T-helper 2 cell treated with Interferon-gamma antibody and Interleukin-4, amounts not matched to agents 5 μg/mL and 100 μg/mL, for 36 hours (primary cell): ENCODE measurements around the gene TFR2.

ENCODE experiments used
- DNase-seq: peaks from one replicate; pipeline ENCODE4 v3.0.0; 2021; ENCODE audit warnings: low spot score
- H3K27ac Mint-ChIP-seq: one replicate; pipeline ENCODE4 v1.8.0; 2021; ENCODE audit warnings: mild to moderate bottlenecking, mixed read lengths
- H3K27me3 Mint-ChIP-seq: one replicate; pipeline ENCODE4 v1.8.0; 2021; ENCODE audit warnings: low read depth, mixed read lengths
- H3K36me3 Mint-ChIP-seq: one replicate; pipeline ENCODE4 v1.8.0; 2021; ENCODE audit warnings: low read depth, mixed read lengths
- H3K4me1 Mint-ChIP-seq: one replicate; pipeline ENCODE4 v1.8.0; 2021; ENCODE audit warnings: low read depth, mixed read lengths
- H3K4me3 Mint-ChIP-seq: one replicate; pipeline ENCODE4 v1.8.0; 2022; ENCODE audit warnings: mild to moderate bottlenecking, moderate library complexity, mixed read lengths
- H3K9me3 Mint-ChIP-seq: one replicate; pipeline ENCODE4 v1.8.0; 2021; ENCODE audit warnings: mixed read lengths

The TFR2 gene

DNA sequence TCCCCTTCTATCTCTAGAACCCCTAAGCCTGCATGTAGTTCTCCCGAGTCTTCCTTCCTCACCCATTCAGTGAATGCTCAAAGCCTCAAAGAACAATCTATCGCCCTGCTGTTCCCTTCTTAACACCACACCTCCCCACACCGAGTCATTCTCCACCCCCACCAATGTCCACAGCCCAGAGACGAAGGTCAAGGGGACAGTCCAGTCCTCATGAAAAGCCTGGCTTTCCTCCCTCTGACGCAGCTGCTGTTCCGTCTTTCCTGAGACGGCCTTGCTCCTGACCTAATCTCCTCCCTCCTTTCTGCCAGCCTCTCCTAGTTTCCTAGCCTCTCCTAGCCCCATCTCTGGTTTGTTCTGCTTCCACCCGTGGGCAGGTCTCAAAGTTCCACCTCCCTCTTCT is 19.8 kb downstream of the TFR2 start:
- no peaks in the 10 kb centered on the region for H3K9me3 Mint-ChIP-seq
- H3K27me3 Mint-ChIP-seq = no peaks in the 10 kb centered on the region
- H3K4me3 Mint-ChIP-seq = no peak overlapping the region
- H3K27ac Mint-ChIP-seq = peak overlapping the region; percentile 70
- DNase-seq = no peak
- peaks cover 30% of the 10 kb centered on the region for H3K4me1 Mint-ChIP-seq
- H3K36me3 Mint-ChIP-seq = peaks cover 22% of the 10 kb centered on the region

DNA sequence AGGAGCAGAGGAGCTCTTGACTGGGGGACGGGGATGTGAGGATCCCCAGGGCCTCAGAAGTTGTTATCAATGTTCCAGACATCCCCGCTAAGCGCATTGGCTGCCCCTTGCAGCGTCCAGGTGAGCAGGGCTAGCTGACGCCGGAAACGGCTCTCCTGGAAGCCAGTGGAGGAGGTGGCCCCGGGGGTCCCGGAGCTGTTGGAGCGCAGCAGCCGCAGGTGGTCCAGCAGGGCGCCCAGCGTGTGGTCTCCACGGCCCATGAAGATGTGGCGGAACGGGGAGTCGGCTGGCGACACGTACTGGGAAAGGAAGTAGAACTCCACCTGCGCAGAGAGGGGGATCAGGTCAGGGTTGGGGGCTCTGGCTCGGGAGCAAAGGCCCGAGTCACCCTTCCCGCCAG is 20.5 kb downstream of the TFR2 start:
- H3K9me3 Mint-ChIP-seq = no peaks in the 10 kb centered on the region
- no peak overlapping the region for H3K4me3 Mint-ChIP-seq
- no peak overlapping the region for H3K27ac Mint-ChIP-seq

DNA sequence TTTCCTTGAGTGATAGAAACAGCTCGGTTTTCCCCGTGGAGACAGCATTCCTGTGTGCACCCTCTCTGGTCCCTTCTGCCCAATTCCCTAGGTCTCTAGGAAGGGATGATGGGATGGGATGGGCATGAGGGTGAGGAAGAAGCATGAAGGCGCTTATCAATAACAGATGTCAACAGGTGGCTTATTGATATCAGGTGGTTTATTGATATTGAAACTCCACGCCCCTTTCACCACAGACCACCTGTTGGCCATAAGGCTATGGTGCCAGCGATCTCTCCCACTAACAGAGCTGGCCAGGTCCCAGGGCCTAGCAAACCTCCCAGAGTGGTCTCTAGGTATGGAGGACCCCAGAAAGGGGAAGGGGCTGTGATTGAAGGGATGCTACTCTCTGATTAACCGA is 21.1 kb downstream of the TFR2 start:
- no peak for DNase-seq
- H3K4me1 Mint-ChIP-seq = peaks cover 20% of the 10 kb centered on the region
- peaks cover 25% of the 10 kb centered on the region for H3K36me3 Mint-ChIP-seq
- no peaks in the 10 kb centered on the region for H3K9me3 Mint-ChIP-seq
- no peak overlapping the region for H3K27ac Mint-ChIP-seq
- no peak overlapping the region for H3K4me3 Mint-ChIP-seq
- no peaks in the 10 kb centered on the region for H3K27me3 Mint-ChIP-seq

More for the DNA sequence above, 20.5 kb downstream of the TFR2 start:
- no peak for DNase-seq
- Mint-ChIP-seq H3K4me1 (peaks cover 24% of the 10 kb centered on the region), H3K36me3 (peaks cover 22% of the 10 kb centered on the region), H3K27me3 (no peaks in the 10 kb centered on the region)

DNA sequence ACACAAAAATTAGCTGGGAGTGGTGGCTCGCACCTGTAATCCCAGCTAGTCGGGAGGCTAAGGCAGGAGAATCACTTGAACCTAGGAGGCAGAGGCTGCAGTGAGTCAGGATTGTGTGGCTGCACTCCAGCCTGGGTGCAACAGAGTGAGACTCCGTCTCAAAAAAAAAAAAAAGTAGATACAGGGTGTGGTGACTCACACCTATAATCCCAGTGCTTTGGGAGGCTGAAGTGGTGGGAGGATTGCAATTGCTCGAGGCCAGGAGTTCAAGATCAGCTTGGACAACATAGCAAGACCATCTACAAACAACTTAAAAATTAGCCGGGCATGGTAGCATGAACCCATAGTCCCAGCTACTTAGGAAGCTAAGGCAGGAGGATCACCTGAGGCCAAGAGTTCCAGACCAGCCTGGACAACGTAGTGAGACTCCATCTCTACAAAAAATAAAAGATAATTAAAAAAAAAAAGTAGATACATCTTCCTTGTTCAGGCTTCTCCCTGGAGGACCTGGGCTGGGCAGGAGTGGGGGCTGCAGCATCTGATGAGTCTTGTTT is 27.0 kb downstream of the TFR2 start:
- H3K4me1 Mint-ChIP-seq = peaks cover 10% of the 10 kb centered on the region
- H3K27me3 Mint-ChIP-seq = no peaks in the 10 kb centered on the region
- H3K27ac Mint-ChIP-seq = no peak overlapping the region
- peak overlapping the region; percentile 68 for H3K4me3 Mint-ChIP-seq
- no peak for DNase-seq
- H3K36me3 Mint-ChIP-seq = peaks cover 17% of the 10 kb centered on the region
- H3K9me3 Mint-ChIP-seq = no peaks in the 10 kb centered on the region

DNA sequence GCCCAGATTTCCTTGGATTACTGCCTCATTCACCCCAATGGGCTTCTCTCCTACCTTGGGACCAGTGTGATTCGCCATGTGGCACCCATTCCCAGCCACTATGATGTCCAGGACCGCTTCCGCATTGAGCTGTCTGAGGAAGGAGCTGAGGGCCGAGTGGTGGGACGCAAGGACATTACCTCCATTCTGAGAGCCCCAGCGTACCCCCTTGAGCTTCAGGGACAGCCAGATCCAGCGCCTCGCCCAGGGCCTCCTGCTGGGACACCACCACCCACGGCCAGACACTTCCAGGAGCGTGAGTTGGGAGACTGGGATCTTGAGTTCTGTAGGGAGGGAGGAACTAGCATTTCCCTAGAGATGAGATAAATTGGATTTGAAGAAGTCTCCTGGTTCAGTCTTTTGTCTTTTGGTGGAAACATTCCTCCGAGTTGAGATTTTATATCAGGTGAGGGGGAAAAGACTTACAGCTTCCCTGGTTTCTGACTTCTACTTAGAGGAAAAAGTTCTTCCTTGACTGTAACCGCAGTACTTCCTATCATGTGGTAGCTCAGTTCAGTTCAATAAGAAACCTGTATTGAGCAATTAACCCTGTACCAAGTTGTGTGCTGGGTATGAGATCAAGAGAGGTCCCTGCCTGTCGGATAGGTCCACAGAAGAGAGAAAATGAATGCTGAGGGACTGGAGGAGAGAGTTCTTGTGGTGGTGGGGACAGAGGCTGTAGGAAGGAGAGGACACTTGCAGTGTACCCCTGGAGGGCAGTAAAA is 27.8 kb downstream of the TFR2 start:
- no peak for DNase-seq
- Mint-ChIP-seq H3K27me3 (no peaks in the 10 kb centered on the region), H3K4me3 (peak overlapping the region; percentile 68), H3K27ac (peak overlapping the region; percentile 1), H3K4me1 (peaks cover 10% of the 10 kb centered on the region), H3K9me3 (no peaks in the 10 kb centered on the region), H3K36me3 (peaks cover 17% of the 10 kb centered on the region)

DNA sequence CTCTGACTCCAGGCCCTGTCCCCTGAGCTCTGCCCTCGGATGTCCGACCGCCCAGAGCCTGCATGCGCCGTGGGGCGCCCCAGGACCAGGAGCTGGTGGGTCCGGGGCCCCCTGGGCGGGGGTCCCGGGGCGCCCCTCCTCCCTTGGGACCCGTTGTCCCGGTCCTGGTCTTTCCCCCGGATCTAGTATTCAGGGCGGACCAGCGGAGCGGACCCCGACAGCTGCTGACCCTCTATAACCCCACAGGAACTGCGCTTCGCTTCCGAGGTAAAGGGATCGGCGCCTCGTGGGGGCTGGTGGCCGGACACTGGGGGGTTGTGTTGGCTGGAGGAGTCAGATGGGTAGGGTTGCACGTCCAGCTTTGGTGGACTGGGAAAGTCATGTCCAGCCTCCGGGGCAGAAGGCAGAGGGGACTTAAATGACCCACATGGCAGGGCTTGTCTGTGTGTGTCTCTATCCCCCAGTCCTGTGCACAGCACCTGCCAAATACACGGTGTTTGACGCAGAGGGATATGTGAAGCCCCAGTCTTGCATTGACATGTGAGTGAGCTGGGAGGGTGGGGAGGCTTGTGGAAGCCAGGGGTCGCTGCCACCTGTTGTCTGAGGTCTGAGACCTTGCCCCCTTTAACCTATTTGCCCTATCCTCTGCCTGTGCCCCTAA is 28.5 kb downstream of the TFR2 start:
- Mint-ChIP-seq H3K36me3 (peaks cover 17% of the 10 kb centered on the region), H3K4me3 (peak overlapping the region; percentile 96), H3K9me3 (no peaks in the 10 kb centered on the region), H3K27me3 (no peaks in the 10 kb centered on the region), H3K27ac (peak overlapping the region; percentile 20), H3K4me1 (peaks cover 10% of the 10 kb centered on the region)
- no peak for DNase-seq

DNA sequence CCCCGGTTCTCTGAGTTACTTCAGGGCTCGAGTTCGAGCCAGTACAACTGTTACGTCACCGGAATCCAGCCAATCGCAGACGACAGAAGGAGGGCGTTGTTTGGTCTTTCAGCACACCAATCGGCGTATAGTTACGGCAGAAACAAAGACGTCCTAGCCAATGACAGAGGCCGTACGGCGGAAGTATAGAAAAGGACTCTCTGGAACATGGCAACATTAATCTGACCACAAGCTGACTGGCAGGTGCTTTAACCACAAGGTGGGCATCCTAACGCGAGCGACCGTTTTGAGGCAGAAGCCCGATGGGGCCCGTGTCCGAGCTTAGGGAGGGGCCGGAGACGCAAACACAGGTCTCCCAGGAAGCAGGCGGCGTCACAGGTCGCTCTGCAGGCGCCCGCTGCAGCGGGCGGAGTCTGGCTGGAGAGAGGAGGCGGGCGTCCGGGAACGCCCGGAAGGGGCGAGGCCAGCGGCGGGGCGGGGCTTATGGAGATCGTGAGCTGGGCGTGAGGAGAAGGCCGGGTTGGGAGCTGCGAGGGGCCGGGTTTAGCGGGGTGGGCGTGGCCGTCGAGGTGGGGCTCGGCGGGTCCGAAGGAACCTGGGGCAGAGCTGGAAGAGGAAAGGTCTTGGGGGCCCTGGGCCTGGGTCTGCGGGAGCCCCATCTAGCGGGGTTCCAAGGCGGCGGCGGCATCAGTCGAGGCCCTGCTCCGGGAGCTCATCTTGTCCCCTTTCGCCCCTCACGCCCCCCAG is 29.2 kb downstream of the TFR2 start, which contains the start of gene MOSPD3:
Gene MOSPD3, plus strand, starts transcription at position 558 of the 747 bp plus-strand sequence. CDS start 252 bp downstream, outside the sequence.
- Mint-ChIP-seq H3K9me3 (no peaks in the 10 kb centered on the region), H3K36me3 (peaks cover 17% of the 10 kb centered on the region), H3K4me1 (peaks cover 10% of the 10 kb centered on the region), H3K27ac (peak within 1 kb of the TSS; percentile 100), H3K27me3 (no peaks in the 10 kb centered on the region), H3K4me3 (peak within 1 kb of the TSS; percentile 96)
- peak; percentile 98 for DNase-seq

DNA sequence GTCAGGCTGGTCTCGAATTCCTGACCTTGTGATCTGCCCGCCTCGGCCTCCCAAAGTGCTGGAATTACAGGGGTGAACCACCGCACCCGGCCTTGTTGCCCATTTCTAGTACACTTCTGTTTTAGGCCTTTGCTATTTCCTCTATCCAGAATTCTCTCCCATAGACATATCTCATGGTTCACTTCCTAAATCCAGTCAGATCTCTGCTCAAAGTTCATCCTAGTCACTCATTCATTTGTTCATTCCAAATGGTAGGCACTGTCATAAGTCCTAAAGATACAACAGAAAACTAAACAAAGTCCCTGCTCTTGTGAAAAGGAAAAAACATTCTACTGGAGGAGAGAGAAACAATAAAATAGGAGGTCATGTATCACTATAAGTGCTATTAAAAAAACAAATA is 31.4 kb downstream of the TFR2 start:
- H3K36me3 Mint-ChIP-seq = peaks cover 8% of the 10 kb centered on the region
- no peak for DNase-seq
- peaks cover 17% of the 10 kb centered on the region for H3K4me1 Mint-ChIP-seq
- no peaks in the 10 kb centered on the region for H3K27me3 Mint-ChIP-seq
- H3K4me3 Mint-ChIP-seq = peak overlapping the region; percentile 2
- H3K27ac Mint-ChIP-seq = no peak overlapping the region
- no peaks in the 10 kb centered on the region for H3K9me3 Mint-ChIP-seq

DNA sequence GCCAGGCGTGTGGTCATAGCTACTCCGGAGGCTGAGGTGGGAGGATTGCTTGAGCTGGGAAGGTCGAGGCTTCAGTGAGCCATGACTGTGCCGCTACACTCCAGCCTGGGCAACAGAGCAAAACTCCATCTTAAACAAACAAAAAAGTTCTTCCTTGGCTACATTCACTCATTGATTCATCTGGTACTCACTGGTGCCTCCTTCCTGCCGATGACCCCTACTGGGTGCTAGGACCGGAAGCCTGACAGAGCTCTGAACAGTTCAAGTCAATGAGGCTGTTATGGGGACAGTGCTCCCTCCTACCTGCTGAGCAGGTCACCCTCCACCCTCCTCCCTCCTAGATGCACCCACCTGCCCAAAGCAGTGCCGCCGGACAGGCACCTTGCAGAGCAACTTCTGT is 34.2 kb downstream of the TFR2 start:
- no peaks in the 10 kb centered on the region for H3K9me3 Mint-ChIP-seq
- peaks cover 12% of the 10 kb centered on the region for H3K4me1 Mint-ChIP-seq
- no peaks in the 10 kb centered on the region for H3K27me3 Mint-ChIP-seq
- no peaks in the 10 kb centered on the region for H3K36me3 Mint-ChIP-seq
- H3K4me3 Mint-ChIP-seq = no peak overlapping the region
- DNase-seq = no peak
- H3K27ac Mint-ChIP-seq = no peak overlapping the region

DNA sequence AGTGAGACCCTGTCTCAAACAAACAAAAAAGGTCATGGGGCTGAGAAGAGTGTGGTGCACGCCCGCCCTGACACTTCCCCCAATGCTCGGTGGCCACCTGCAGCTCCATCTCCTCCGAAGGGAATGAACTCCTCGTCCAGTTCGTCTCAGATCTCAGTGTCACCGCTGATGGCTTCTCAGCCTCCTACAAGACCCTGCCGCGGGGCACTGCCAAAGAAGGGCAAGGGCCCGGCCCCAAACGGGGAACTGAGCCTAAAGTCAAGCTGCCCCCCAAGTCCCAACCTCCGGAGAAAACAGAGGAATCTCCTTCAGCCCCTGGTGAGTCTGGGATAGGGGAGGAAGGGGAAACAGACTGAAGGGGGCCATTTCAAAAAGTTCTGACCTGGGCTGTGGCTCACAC is 35.0 kb downstream of the TFR2 start:
- Mint-ChIP-seq H3K36me3 (no peaks in the 10 kb centered on the region), H3K4me3 (peak overlapping the region; percentile 91), H3K27ac (no peak overlapping the region), H3K9me3 (no peaks in the 10 kb centered on the region), H3K27me3 (no peaks in the 10 kb centered on the region), H3K4me1 (peaks cover 12% of the 10 kb centered on the region)
- no peak for DNase-seq

DNA sequence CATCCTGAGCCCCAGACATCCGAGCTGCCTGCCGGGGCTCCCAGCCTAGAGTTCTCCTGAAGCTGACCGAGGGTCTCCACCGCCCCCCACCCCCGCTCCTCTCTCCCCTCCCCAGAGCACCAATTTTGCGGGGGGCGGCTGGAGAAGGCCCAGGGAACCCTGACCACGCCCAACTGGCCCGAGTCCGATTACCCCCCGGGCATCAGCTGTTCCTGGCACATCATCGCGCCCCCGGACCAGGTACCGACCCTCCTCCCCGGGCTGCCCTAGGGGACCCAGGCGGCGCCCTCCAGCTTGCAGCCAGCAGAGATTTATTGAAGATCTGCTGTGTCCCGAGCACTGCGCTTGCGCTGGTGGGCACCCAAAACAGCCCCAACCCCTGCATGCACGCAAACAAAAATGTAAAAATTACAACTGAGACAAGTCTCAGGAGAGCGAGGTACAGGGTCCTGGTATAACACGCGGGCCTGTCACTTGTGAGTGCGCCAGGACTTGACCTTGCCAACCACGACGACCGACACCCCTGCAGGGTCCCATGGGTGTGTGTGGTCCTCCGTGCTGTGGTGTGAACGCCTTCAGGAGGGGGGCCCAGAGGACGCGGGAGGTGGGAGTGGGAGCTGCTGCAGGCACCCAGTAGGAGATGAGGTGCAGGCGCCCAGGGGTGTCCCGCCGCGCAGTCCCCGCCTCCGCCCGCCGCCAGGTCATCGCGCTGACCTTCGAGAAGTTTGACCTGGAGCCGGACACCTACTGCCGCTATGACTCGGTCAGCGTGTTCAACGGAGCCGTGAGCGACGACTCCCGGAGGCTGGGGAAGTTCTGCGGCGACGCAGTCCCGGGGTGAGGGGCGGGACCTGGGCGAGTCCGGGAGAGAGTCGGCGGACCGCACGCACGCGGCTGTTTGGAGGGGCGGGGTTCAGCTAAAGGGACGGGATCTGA is 36.1 kb downstream of the TFR2 start:
- peak; percentile 60 for DNase-seq
- H3K9me3 Mint-ChIP-seq = no peaks in the 10 kb centered on the region
- H3K27me3 Mint-ChIP-seq = no peaks in the 10 kb centered on the region
- H3K4me1 Mint-ChIP-seq = peaks cover 12% of the 10 kb centered on the region
- peak overlapping the region; percentile 75 for H3K27ac Mint-ChIP-seq
- H3K36me3 Mint-ChIP-seq = no peaks in the 10 kb centered on the region
- H3K4me3 Mint-ChIP-seq = peak overlapping the region; percentile 91

DNA sequence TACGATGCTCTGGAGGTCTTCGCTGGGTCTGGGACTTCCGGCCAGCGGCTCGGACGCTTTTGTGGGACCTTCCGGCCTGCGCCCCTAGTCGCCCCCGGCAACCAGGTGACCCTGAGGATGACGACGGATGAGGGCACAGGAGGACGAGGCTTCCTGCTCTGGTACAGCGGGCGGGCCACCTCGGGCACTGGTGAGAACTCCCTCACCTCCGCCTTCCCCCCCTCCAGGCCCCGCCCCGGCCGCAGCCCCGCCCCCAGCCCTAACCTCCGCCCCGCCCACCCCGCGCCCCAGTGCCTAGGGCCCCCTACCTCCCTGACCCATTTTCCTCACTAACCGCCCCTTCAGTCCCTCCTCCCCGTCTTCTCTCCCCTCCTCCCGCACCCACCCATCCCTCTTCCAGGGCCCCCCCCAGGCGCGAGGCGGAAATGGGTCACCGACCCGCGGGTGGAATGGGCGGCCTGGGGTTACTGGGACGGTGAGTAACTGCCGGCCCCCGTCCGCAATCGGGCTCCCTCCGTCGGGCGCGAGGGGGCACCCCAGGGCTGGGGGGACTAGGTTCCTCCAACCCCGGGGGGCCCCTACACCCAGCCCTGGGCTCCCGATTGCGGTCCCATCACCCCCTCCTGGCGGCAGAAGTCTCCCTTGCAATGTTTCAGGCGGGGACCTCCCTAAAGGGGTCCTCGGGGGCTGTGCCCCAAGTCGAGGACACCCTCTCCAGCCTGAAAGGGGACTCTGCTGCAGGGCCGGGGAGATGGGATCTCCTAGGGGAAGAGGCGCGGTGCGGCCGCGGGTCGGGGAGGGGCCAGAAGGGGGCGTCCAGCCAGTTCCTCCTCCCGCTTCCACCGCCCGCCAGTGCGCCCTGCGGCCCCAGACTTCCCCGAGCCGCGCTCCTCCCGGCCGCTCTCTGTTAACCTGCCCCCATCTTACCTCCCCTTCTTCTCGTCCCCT is 37.0 kb downstream of the TFR2 start:
- H3K36me3 Mint-ChIP-seq = no peaks in the 10 kb centered on the region
- H3K4me3 Mint-ChIP-seq = peak overlapping the region; percentile 91
- H3K27me3 Mint-ChIP-seq = no peaks in the 10 kb centered on the region
- no peaks in the 10 kb centered on the region for H3K9me3 Mint-ChIP-seq
- peaks cover 12% of the 10 kb centered on the region for H3K4me1 Mint-ChIP-seq
- peak overlapping the region; percentile 88 for H3K27ac Mint-ChIP-seq
- peak; percentile 80 for DNase-seq
